ENCODE data around the gene C2CD5.

Gene C2CD5

GRCh38 chr12:22518060-22518719 is 26.2 kb downstream of the C2CD5 start:
- Histone ChIP-seq H3K4me2 (ENCODE audit: insufficient read depth, low read length) (no peak overlapping the region), H3K4me3 (ENCODE audit: low read depth in 1 of 2, low read length in 2 of 2) (no peak overlapping the region), H3K79me2 (ENCODE audit: insufficient read depth, low read length) (no peaks in the 10 kb centered on the region), H4K20me1 (ENCODE audit: insufficient read depth, low read length) (no peaks in the 10 kb centered on the region), H3K36me3 (ENCODE audit: insufficient read depth, low read length) (peaks cover 62% of the 10 kb centered on the region), H2AFZ (ENCODE audit: low read depth, low read length) (no peak overlapping the region), H3K9ac (ENCODE audit: low read depth, low read length) (no peak overlapping the region), H3K4me1 (ENCODE audit: insufficient read depth, low read length) (no peaks in the 10 kb centered on the region), H3K9me3 (ENCODE audit: insufficient read depth, low read length, severe bottlenecking) (no peaks in the 10 kb centered on the region), H3K27ac (ENCODE audit: low read length) (no peak overlapping the region), H3K27me3 (ENCODE audit: insufficient read depth, low read length, poor library complexity) (no peaks in the 10 kb centered on the region)
- ATAC-seq (ENCODE audit: insufficient read depth, low read depth) (no peak), DNase-seq (no peak)
- TF ChIP-seq EZH2 (IDR thresholded peaks at IDR 0.05; ENCODE audit: borderline replicate concordance, low read depth, low read length, severe bottlenecking) (no peak), CTCF (IDR thresholded peaks at IDR 0.05; ENCODE audit: borderline replicate concordance, extremely low read depth, low read length, poor library complexity, severe bottlenecking) (no peak)

GRCh38 chr12:22514875-22515274 is 29.5 kb downstream of the C2CD5 start:
- Histone ChIP-seq H3K27me3 (ENCODE audit: insufficient read depth, low read length, poor library complexity) (no peaks in the 10 kb centered on the region), H3K36me3 (ENCODE audit: insufficient read depth, low read length) (peaks cover 41% of the 10 kb centered on the region), H3K79me2 (ENCODE audit: insufficient read depth, low read length) (no peaks in the 10 kb centered on the region), H3K4me1 (ENCODE audit: insufficient read depth, low read length) (no peaks in the 10 kb centered on the region), H4K20me1 (ENCODE audit: insufficient read depth, low read length) (no peaks in the 10 kb centered on the region), H2AFZ (ENCODE audit: low read depth, low read length) (no peak overlapping the region), H3K4me3 (ENCODE audit: low read depth in 1 of 2, low read length in 2 of 2) (no peak overlapping the region), H3K27ac (ENCODE audit: low read length) (no peak overlapping the region), H3K4me2 (ENCODE audit: insufficient read depth, low read length) (no peak overlapping the region), H3K9me3 (ENCODE audit: insufficient read depth, low read length, severe bottlenecking) (no peaks in the 10 kb centered on the region), H3K9ac (ENCODE audit: low read depth, low read length) (no peak overlapping the region)
- DNase-seq: no peak
- no peak for ATAC-seq (ENCODE audit: insufficient read depth, low read depth)
- TF ChIP-seq EZH2 (IDR thresholded peaks at IDR 0.05; ENCODE audit: borderline replicate concordance, low read depth, low read length, severe bottlenecking): no peak

- Histone ChIP-seq H3K4me3 (ENCODE audit: low read depth in 1 of 2, low read length in 2 of 2) (no peak overlapping the region), H3K27ac (ENCODE audit: low read length) (no peak overlapping the region), H3K9ac (ENCODE audit: low read depth, low read length) (no peak overlapping the region), H4K20me1 (ENCODE audit: insufficient read depth, low read length) (no peaks in the 10 kb centered on the region), H2AFZ (ENCODE audit: low read depth, low read length) (no peak overlapping the region), H3K79me2 (ENCODE audit: insufficient read depth, low read length) (no peaks in the 10 kb centered on the region), H3K27me3 (ENCODE audit: insufficient read depth, low read length, poor library complexity) (no peaks in the 10 kb centered on the region), H3K36me3 (ENCODE audit: insufficient read depth, low read length) (peaks cover 36% of the 10 kb centered on the region), H3K9me3 (ENCODE audit: insufficient read depth, low read length, severe bottlenecking) (no peaks in the 10 kb centered on the region), H3K4me2 (ENCODE audit: insufficient read depth, low read length) (no peak overlapping the region), H3K4me1 (ENCODE audit: insufficient read depth, low read length) (no peaks in the 10 kb centered on the region)
- DNase-seq (no peak), ATAC-seq (ENCODE audit: insufficient read depth, low read depth) (no peak)
- no peak for TF ChIP-seq CTCF (IDR thresholded peaks at IDR 0.05; ENCODE audit: borderline replicate concordance, extremely low read depth, low read length, poor library complexity, severe bottlenecking)
- TF ChIP-seq EZH2 (IDR thresholded peaks at IDR 0.05; ENCODE audit: borderline replicate concordance, low read depth, low read length, severe bottlenecking): no peak
Measured at GRCh38 chr12:22505826-22506225, 38.5 kb downstream of the C2CD5 start.

- no peak for TF ChIP-seq CTCF (IDR thresholded peaks at IDR 0.05; ENCODE audit: borderline replicate concordance, extremely low read depth, low read length, poor library complexity, severe bottlenecking)
- H3K27ac ChIP-seq (ENCODE audit: low read length): no peak overlapping the region
- ATAC-seq (ENCODE audit: insufficient read depth, low read depth) (no peak), DNase-seq (no peak)
- H3K9me3 ChIP-seq (ENCODE audit: insufficient read depth, low read length, severe bottlenecking): no peaks in the 10 kb centered on the region
- H3K9ac ChIP-seq (ENCODE audit: low read depth, low read length): no peak overlapping the region
- H3K4me3 ChIP-seq (ENCODE audit: low read depth in 1 of 2, low read length in 2 of 2): no peak overlapping the region
- no peaks in the 10 kb centered on the region for H4K20me1 ChIP-seq (ENCODE audit: insufficient read depth, low read length)
- peaks cover 34% of the 10 kb centered on the region for H3K36me3 ChIP-seq (ENCODE audit: insufficient read depth, low read length)
- H3K79me2 ChIP-seq (ENCODE audit: insufficient read depth, low read length): no peaks in the 10 kb centered on the region
- no peak overlapping the region for H2AFZ ChIP-seq (ENCODE audit: low read depth, low read length)
- no peaks in the 10 kb centered on the region for H3K27me3 ChIP-seq (ENCODE audit: insufficient read depth, low read length, poor library complexity)
- no peaks in the 10 kb centered on the region for H3K4me1 ChIP-seq (ENCODE audit: insufficient read depth, low read length)
- no peak overlapping the region for H3K4me2 ChIP-seq (ENCODE audit: insufficient read depth, low read length)
Measured at GRCh38 chr12:22500100-22500499, 44.2 kb downstream of the C2CD5 start.

Data from DND-41 (cell line).